OCI-M2 (cell line): ENCODE results near the gene ANKRD34C.

Experiments used
- DNase-seq: peaks from one replicate; lab custom pipeline; 2025; ENCODE audit not compliant: unreplicated experiment; lab: John Stamatoyannopoulos, UW

ANKRD34C gene

GRCh38 chr15:79282371-79283251, at the start of gene ANKRD34C:
ANKRD34C (plus strand) TSS chr15:79282722; CDS start chr15:79293285, 10,563 bp downstream.
- DNase-seq: no peak

GRCh38 chr15:79233236-79233635, 49.3 kb upstream of the ANKRD34C start:
- DNase-seq: no peak

- no peak for DNase-seq
These were observed 42.5 kb upstream of the ANKRD34C start for GRCh38 chr15:79240036-79240435.

- DNase-seq: no peak
These were observed 38.8 kb upstream of the ANKRD34C start for GRCh38 chr15:79243723-79244122.

- no peak for DNase-seq
These were observed 37.6 kb upstream of the ANKRD34C start for GRCh38 chr15:79244876-79245275.

GRCh38 chr15:79248183-79248582, 34.3 kb upstream of the ANKRD34C start:
- no peak for DNase-seq

GRCh38 chr15:79257454-79257853, 25.1 kb upstream of the ANKRD34C start:
- no peak for DNase-seq

- DNase-seq: no peak
These were observed 20.7 kb upstream of the ANKRD34C start for GRCh38 chr15:79261836-79262235.

- no peak for DNase-seq
These were observed 17.4 kb upstream of the ANKRD34C start for GRCh38 chr15:79265167-79265566.

- DNase-seq: no peak
These were observed 16.4 kb upstream of the ANKRD34C start for GRCh38 chr15:79265987-79266579.

GRCh38 chr15:79283252-79284048, 928 bp downstream of the ANKRD34C start:
- DNase-seq: no peak

GRCh38 chr15:79290642-79291275, 8.2 kb downstream of the ANKRD34C start:
- DNase-seq: no peak

- DNase-seq: no peak
These were observed 9.5 kb downstream of the ANKRD34C start for GRCh38 chr15:79292011-79292410.

- no peak for DNase-seq
These were observed 11.6 kb downstream of the ANKRD34C start for GRCh38 chr15:79294075-79294474.

- DNase-seq: no peak
These were observed 14.1 kb downstream of the ANKRD34C start for GRCh38 chr15:79296583-79296982.

- no peak for DNase-seq
These were observed 16.8 kb downstream of the ANKRD34C start for GRCh38 chr15:79299126-79299840.

GRCh38 chr15:79299841-79300235, 17.3 kb downstream of the ANKRD34C start:
- DNase-seq: no peak

- DNase-seq: no peak
These were observed 24.7 kb downstream of the ANKRD34C start for GRCh38 chr15:79307251-79307650.

GRCh38 chr15:79308874-79309273, 26.4 kb downstream of the ANKRD34C start:
- no peak for DNase-seq

- no peak for DNase-seq
These were observed 28.1 kb downstream of the ANKRD34C start for GRCh38 chr15:79310612-79310984.
